HG02870 (cell line): ENCODE data around the gene ZNRD2.

Experiments
- ATAC-seq: cut with Tn5 transposase; IDR thresholded peaks from one replicate; pipeline ENCODE4 v1.9.1; 2021; ENCODE audit warnings: mild to moderate bottlenecking, moderate library complexity; ENCODE audit not compliant: unreplicated experiment

Gene ZNRD2

DNA sequence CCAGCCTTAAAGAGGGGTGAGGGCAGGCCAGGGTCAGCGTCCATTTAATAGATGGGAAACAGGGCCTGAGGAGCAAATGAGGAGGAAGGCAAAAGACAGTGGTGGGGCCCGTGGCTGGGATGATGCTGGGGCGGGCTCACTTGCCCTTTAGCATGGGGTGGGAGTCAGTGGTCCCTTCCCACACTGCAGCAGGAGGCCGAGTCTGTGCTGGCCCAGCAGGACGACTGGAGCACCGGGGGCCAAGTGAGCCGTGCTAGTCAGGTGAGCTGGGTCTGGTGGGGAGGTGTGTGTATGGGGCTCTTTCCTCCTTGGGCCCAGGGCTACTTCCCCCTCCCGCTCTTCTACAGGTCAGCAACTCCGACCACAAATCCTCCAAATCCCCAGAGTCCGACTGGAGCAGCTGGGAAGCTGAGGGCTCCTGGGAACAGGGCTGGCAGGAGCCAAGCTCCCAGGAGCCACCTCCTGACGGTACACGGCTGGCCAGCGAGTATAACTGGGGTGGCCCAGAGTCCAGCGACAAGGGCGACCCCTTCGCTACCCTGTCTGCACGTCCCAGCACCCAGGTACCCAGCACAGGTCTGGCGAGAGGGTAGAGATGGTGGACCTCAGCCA, 32.6 kb upstream of the ZNRD2 start:
- ATAC-seq, result no peak

DNA sequence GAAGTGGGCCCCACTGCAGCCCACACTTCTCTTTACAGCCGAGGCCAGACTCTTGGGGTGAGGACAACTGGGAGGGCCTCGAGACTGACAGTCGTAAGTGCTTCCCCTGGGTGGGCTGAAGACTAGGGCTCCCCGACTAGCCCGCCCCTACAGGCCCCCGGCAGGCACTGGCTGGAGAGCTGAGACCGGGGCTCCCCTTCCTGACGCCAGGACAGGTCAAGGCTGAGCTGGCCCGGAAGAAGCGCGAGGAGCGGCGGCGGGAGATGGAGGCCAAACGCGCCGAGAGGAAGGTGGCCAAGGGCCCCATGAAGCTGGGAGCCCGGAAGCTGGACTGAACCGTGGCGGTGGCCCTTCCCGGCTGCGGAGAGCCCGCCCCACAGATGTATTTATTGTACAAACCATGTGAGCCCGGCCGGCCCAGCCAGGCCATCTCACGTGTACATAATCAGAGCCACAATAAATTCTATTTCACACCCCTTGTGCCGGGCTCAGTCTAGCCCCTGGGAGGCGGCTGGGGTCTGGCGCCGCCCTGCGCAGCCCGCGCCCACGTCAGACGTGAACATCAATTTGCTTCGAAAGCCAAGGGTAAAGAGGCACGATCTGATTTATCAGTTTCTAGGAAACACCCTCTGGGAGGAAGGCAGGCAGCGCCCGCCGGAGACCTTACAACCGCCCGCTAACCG, 31.9 kb upstream of the ZNRD2 start:
- ATAC-seq, result no peak

GRCh38 chr11:65538915-65539743, 31.1 kb upstream of the ZNRD2 start:
- no peak for ATAC-seq

GRCh38 chr11:65539744-65540289, 30.5 kb upstream of the ZNRD2 start:
- no peak for ATAC-seq

GRCh38 chr11:65540290-65541092, 29.8 kb upstream of the ZNRD2 start:
- peak; percentile 61 for ATAC-seq

DNA sequence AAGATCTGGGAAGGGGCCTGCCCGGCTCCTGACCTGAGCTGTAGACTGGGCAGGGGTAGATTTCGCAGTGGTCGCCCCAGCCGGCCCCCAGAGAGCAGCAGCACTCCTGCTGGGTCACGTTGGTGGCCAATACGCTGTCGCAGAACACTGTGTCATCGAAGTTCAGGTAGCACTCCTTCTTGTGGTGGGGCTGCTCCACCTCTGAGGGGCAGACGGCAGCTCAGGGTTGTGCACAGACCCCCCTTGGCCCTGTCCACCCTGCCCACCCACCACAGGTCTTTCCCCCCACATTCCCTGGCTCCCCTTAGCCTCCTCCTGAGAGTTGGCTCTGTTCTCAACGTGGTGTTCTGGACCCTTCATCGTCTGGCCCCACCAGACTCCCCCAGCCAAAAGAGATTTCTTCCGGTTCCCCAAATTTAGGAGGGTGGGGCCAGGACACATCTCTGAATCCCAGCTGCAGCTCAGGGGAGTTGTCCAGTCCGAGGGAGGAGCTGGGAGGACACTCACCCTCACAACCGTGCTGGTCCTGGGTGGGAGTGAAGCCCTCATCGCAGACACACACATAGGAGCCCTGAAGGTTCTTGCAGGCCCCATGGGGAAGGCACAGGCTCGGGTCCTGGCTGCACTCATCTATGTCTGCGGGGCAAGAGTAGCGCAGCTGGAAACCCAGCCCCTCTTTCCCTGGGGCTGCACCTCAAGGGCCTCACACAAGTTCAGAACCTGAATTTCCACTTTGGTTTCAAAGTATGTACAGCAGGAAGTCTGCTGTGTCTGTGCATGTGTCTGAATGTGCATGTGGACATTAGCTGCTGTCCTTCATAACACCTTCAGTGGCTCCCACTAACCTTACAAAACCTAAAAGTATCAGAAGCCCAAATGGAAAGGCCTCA, 28.9 kb upstream of the ZNRD2 start:
- no peak for ATAC-seq

GRCh38 chr11:65542738-65543390, 27.4 kb upstream of the ZNRD2 start:
- ATAC-seq, result no peak

GRCh38 chr11:65545853-65546216, 24.4 kb upstream of the ZNRD2 start:
- no peak for ATAC-seq

DNA sequence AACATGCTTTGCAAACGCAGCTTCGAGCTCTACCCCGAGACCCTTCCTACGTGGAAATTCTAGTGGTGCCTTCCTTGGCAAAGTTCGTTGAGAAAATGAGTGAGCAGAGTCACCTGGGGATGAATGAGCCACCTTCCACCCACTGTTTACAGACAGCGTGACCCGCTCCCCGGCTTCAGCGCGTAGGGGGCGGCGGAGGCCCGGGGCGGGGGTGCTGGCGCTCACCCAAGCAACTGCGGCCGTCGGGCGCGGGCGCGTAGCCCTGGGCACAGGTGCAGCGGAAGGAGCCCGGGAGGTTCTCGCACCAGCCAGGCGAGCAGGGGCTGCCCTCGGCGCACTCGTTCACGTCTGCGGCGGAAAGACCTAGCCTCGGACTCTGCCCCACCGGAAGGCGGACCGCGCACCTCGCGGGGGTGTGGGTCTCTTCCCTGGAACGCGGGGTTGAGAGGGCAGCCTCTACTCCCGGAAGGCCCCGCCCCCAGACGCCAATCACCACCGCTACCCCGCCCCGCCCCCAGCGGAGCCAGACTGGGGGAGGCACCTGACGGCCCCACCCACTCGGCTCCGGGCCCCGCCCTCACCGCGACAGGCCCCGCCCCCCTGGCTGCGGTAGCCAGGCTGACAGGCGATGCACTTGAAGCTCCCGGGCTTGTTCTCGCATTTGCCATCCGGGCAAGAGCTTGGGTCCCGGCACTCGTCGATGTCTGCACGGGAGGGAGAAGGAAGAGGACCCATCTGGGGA, 23.9 kb upstream of the ZNRD2 start:
- ATAC-seq, result peak; percentile 70

GRCh38 chr11:65547446-65548125, 22.7 kb upstream of the ZNRD2 start:
- ATAC-seq, result no peak

DNA sequence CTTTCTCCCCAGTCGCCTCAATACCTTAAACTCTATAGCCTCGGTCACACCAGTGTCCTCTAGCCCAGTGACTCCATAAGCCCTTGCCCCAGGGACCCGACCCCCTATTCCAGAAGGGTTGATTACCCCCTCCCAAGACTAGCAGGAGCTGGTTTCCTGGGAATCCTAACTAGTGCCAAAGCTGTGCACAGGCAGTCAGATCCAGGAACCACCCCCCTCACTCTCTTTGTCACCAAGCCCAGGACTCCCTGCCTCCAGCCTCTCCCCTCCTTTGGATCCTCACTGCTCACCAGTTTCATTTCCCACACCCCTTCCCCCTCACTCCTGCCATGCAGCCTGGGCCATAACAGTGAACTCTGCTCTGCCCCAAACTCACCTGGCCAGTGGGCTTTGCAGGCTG, 21.9 kb upstream of the ZNRD2 start:
- no peak for ATAC-seq

DNA sequence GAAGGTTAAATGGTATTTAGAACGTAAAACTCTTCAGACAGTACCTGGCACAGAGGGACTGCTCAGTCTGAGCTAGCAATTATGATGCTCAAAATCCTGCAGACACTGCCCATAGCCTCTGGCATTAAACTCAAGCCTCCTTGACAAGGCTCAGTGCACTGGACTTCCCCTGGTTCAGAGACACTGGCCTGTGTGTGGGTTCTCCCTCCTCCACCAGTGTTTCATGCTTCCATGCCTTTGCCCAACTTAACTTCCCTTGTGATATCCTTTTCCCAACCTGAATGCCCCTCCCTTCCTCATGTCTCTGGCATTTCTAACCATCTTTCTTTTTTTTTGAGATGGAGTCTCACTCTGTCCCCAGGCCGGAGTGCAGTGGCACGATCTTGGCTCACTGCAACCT, 21.2 kb upstream of the ZNRD2 start:
- ATAC-seq, result no peak

- ATAC-seq, result no peak
Measured at GRCh38 chr11:65551572-65552387, 18.5 kb upstream of the ZNRD2 start.

DNA sequence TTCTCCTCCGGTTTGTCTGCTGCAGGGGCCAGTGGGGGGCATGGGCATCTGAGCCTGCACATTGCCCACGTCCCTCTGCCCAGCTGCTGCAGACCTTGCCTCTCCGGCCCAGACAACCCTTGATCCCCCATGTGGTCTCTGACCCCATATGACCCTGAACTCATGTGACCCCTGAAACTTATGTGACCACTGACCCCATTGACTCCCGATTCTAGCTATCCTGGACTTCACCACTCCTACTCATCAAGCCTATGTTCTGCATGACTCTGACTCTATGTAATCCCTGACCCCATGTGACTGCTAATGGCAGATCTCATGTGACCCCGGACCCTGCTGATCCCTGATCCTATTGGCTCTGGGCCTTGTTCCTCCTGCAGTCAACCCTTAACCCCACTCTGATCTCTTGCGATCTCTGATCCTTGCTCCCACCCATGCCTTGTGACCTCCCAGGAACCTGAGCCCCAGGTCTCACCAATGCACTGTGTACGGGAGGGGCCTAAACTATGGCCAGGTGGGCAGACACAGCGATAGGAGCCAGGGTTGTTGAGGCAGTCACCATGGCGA, 17.8 kb upstream of the ZNRD2 start:
- ATAC-seq, result no peak

- no peak for ATAC-seq
Measured at GRCh38 chr11:65553301-65554001, 16.8 kb upstream of the ZNRD2 start.

DNA sequence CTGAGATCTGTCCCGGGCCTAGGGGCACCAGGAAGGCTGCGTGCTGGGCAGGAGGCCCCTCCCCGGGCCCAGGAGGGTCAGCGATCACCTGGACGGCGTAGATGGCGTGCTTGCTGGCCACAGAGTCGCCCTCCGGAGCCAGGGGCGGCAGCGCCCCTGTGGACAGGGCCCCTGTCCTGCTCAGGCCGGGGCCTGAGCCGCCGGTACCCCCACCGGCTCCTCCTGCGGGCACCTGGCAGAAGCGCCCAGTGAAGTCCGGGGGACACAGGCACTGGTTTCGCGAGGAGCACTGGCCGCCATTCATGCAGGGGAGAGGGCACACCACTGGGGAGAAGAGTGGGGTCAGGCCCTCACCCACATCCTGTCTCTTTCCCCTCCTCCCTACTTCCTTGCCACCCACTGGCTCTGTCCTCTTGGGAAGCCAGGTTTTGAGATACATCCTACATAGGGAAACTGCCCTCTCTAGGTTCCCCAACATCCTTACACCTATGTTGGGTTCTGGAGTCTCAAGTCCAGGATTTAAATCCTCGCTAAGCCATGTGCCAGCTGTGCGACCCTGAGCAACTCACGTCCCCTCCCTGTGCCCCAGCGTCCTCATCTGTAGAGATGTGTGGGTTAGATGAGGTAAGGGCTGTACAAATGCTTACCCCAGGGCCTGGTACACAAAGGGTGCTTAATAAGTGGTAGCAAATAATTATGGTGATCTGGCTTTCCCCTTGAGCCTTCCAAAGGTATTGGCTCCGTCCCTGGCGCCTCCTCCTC, 16.0 kb upstream of the ZNRD2 start:
- no peak for ATAC-seq
